ENCODE measurements around the gene SPAG9.

The SPAG9 gene

DNA sequence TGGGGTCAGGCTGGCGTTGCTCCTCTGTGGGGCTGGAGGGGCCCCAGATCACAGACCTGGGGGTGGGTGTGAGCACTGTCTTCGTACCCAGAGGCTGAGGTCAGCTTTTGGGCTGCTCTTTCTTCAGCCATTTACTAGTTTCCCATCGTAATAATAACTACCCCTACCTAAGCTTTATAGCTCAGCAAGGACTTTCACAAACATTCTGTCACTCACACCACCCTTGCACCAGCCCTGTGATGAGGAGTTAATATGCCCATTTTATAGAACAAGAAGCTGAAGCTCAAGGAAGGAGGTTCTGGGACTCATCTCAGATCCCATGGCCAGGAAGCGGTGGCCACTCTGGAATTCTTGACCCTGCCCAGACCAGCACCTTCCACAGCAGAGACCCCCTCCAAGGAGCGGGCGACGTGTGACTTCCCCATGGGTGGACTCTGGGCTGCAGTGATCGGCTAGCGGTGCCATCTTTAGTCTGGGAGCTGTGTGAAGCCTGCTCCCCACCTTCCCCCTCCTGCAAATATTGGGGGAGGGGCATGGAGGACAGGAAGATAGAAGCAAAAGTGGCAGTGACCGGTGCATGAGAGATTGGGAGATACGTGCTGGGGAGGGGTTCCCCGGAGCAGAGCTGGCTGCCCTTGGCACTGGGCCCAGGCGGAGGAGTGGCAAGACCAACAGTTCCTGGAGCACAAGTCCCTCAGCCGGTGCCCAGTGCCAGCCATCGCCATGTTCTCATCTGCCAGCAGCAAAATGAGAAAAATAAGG, 172.7 kb downstream of the SPAG9 start:
- no peak for DNase-seq (ENCODE audit: low read depth in 2 of 2)
- H3K4me3 ChIP-seq (replicated peaks in 1 of 2; ENCODE audit: low read depth in 2 of 2, low read length in 2 of 2): no peak overlapping the region
- TF ChIP-seq CTCF (IDR thresholded peaks at IDR 0.05; ENCODE audit: low read depth, low read length): no peak

DNA sequence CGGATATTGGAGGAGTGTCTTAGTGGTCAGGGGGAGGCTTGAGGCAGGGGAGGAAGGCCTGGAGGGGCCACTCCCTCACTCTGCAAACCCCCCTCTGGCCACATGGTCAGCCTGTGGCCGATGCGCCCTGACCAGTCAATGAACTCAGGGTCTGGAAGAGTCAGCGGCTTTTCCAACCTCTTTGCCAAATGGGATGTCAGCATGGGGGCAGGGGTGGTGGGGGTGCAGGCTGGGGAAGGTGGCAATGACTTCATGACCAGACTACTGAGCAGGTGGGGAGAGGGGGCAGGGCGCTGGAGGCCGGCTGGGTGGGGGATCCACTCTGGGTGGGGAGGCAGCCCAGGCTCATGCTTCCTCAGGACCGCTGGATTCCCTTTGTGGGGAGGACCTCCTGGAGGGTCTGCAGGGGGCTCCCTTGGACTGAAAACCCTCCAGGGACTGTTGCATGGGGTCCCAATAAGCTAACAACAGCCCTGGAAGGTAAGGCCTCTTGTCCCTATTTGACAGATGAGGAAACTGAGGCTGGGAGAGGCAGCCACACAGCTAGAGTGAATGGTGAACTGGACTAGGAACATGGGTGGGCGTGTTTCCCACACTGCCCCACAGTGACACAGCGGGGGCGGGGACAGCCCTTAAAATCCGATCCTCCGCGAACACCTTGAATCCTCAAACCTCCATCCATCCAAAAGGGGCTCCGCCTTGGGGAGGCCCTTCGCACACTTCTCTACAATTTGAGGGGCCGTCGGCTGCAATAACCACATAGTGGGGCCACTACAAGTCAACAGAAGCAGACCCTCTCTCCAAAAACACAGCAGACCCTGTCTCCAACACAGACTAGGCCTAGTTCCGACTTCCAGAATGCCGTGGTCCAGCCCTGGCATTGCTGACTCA, 173.5 kb downstream of the SPAG9 start:
- TF ChIP-seq CTCF (IDR thresholded peaks at IDR 0.05; ENCODE audit: low read depth, low read length): no peak
- H3K4me3 ChIP-seq (replicated peaks in 1 of 2; ENCODE audit: low read depth in 2 of 2, low read length in 2 of 2): no peak overlapping the region
- no peak for DNase-seq (ENCODE audit: low read depth in 2 of 2)

- no peak for DNase-seq (ENCODE audit: low read depth in 2 of 2)
- no peak overlapping the region for H3K4me3 ChIP-seq (replicated peaks in 1 of 2; ENCODE audit: low read depth in 2 of 2, low read length in 2 of 2)
- TF ChIP-seq CTCF (IDR thresholded peaks at IDR 0.05; ENCODE audit: low read depth, low read length): no peak
Observed at GRCh38 chr17:50946223-50946890, 174.3 kb downstream of the SPAG9 start.

DNA sequence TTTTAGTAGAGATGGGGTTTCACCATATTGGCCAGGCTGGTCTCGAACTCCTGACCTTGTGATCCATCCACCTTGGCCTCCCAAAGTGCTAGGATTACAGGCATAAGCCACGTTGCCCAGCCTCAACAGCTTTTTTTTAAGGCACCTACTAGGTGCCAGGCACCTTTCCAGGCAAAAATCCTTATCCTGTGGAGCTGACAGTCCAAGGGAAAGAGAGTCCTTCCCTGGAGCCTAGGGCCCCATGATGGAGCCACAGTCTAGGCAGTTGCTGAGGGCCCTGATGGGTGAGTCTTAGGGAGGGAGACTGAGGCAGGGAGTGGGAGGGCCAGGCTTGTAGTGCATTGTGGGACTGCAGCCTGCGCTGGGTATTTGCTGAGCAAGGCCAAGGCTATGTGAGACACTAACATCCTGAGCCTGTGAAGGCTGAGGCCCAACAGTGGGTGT, 174.9 kb downstream of the SPAG9 start:
- H3K4me3 ChIP-seq (replicated peaks in 1 of 2; ENCODE audit: low read depth in 2 of 2, low read length in 2 of 2): no peak overlapping the region
- no peak for DNase-seq (ENCODE audit: low read depth in 2 of 2)
- no peak for TF ChIP-seq CTCF (IDR thresholded peaks at IDR 0.05; ENCODE audit: low read depth, low read length)

DNA sequence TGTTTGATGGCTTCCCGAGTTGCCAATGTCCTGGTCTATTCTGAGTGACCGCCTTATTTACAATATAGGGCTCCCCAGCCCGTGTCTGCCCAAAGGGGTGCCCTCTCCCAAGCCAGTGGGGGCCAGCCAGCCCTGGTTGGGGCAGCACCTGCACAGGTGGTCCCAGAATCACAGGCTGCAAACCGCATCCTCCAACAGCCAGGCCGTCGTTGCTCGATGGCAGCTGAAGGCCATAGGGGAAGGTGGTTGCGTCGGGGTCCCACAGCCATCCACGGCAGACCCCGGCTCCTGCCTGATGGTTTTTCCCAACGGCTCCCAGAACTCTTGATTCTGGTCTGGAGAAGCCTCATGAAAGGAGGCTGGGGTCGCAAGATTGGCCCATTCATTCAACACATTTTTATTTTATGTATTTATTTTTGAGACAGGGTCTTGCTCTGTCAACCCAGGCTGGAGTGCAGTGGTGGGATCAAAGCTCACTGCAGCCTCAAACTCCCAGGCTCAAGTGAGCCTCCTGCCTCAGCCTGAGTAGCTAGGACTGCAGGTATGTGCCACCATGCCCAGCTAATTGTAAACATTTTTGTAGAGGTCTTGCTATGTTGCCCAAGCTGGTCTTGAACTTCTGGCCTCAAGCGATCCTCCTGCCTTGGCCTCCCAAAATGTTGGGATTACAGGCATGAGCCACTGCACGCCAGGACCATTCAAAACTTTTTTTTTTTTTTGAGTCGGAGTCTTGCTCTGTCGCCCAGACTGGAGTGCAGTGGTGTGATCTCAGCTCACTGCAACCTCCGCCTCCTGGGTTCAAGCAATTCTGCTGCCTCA, 175.6 kb downstream of the SPAG9 start:
- H3K4me3 ChIP-seq (replicated peaks in 1 of 2; ENCODE audit: low read depth in 2 of 2, low read length in 2 of 2): no peak overlapping the region
- no peak for TF ChIP-seq CTCF (IDR thresholded peaks at IDR 0.05; ENCODE audit: low read depth, low read length)
- no peak for DNase-seq (ENCODE audit: low read depth in 2 of 2)
